KOPT-K1 (cell line): ENCODE results near the gene DSG3.

ENCODE experiments used
- H3K27ac ChIP-seq: fragments of 200-600 bp; sonication (generic); 2 replicates; pipeline ENCODE4 v1.5.1; 2016; ENCODE audit warnings: antibody characterized with exemption, mild to moderate bottlenecking, low read depth, low read length; ENCODE audit not compliant: poor library complexity, severe bottlenecking
- H3K36me3 ChIP-seq: fragments of 200-600 bp; sonication (generic); 2 replicates; pipeline ENCODE4 v1.5.1; 2017; ENCODE audit warnings: antibody characterized with exemption, mild to moderate bottlenecking, low read length, moderate library complexity; ENCODE audit not compliant: insufficient read depth
- H3K9me3 ChIP-seq: fragments of 200-600 bp; sonication (generic); 2 replicates; pipeline ENCODE4 v1.5.1; 2017; ENCODE audit warnings: antibody characterized with exemption, low read length, mild to moderate bottlenecking; ENCODE audit not compliant: insufficient read depth, poor library complexity, severe bottlenecking

DSG3 gene

DNA sequence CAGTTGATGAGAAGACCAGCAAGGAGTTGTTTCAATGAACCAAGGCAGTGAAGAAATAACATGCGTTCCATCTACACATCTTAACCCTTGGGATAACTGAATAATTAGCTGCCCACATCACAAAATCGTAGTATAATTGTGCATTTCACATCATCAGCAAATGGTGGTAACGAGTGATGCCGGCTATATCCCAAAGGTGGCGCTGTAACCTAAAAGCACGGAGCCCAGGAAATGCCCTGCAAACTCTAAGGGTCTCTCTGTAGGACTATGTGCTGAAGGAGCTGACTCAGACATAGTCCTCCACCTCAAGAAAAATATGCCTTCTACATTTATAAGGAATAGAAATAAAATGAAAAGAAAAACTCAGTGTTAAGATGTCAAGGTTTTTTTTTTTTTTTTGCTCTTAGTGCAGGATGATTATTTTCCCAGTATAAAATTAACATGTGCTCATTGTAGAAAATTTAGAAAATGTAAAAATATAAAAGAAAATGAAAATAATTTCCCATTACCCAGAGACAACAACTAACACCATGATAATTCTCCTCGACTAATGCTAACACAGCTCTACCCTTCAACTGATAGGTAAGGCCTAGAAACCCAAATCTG is 23.1 kb upstream of the DSG3 start:
- Histone ChIP-seq H3K27ac (no peak overlapping the region), H3K9me3 (no peaks in the 10 kb centered on the region), H3K36me3 (no peaks in the 10 kb centered on the region)

DNA sequence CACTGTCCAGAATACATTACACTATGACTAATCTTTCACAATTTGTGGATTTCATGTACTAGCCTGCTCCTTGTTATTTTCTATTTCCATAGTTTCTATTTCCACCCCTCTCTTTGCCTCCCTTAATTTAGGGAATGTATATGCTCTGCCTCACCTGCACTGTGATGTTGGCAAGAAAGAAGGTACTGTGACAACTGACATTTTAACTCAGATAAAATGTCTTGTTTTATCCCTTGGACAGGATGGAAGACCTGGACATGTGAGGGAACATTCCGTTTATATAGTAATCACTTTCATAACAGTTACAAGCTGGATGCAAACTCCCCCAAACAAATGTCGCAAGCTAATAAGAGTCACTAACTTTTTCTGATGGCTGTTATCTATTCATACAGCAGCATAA is 21.5 kb upstream of the DSG3 start:
- no peak overlapping the region for H3K27ac ChIP-seq
- H3K36me3 ChIP-seq, result no peaks in the 10 kb centered on the region
- no peaks in the 10 kb centered on the region for H3K9me3 ChIP-seq

DNA sequence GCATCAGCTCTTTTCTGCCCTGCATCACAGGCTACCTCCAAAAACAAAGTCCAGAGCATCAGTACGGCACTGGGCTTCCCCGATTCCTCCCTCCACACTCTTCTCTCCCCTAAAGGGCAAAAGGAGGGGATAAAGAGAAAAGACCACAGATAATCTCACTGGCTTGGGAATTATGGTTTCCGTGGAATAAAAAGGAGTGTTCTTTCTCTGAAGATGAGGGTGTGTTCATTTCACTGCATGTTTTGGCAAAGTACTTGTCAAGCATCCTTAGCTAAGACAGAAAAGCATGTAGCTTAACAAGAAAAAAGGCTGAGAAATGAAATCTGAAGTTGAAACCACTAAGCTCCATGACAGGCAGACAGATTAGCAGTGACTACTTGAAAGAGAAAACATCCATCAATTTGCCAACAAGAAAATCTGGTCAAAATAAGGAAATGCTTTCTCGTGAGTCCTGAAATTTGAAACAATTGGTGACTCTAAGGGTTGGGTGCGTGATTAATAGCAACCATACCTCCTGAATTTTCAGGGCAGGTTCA is 20.6 kb upstream of the DSG3 start:
- H3K27ac ChIP-seq, result no peak overlapping the region
- no peaks in the 10 kb centered on the region for H3K9me3 ChIP-seq
- no peaks in the 10 kb centered on the region for H3K36me3 ChIP-seq

DNA sequence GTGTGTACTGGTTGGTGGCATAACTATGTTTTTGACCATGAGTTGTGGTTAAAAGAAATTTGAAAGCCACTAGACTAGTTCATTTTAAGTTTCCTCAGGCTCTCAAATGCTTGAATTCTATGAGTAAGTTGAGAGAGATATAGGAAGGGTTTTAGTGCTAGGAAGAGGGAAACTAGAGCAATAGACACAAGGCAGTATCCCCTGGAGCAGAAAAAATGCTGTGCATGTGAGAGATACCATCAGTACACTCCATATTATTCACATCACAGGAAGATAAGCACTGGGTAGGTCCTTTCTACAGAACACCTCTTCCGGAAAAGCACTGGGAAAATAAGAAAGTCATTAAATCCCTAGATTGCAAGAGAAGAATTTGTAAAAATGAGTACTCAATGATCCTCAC is 19.3 kb upstream of the DSG3 start:
- Histone ChIP-seq H3K36me3 (no peaks in the 10 kb centered on the region), H3K9me3 (peaks cover 6% of the 10 kb centered on the region), H3K27ac (no peak overlapping the region)

DNA sequence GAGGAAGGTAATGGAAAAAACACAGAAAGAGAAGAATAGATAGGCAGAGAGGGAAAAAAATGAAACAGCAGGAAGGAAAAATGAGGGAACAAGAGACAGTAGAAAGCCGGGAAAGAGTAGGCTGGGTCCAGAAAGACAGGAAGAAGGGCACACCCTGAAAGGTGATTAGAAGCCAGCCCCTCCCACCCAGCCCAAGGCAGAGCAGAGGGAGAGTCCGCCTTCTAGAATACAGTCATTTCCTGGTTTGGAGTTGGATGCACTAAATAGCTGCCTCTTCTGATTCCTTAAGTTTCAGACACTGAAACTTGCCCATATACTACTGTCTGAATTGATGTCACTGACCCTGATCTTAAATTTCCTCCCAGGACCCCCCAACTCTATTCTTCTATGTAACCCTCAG is 17.9 kb upstream of the DSG3 start:
- Histone ChIP-seq H3K9me3 (peaks cover 6% of the 10 kb centered on the region), H3K36me3 (no peaks in the 10 kb centered on the region), H3K27ac (no peak overlapping the region)

DNA sequence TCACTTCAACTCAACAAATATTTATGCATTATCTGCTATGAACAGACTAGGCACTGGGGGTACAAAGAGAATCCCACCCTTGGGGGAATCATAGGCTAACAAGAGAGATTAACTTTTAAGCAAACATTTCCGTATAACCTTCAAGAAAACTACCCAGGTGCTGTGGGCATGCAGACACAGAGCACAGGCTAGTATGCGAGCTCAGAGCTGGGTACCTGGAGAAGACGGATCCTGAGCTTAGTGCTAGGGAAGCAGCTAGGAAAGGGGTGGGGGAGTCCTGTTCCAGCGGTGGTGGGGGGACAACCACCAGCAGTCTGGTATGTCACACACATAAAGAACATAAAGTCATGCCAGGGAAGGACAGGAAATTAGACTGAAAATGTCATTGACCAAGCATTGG is 17.5 kb upstream of the DSG3 start:
- Histone ChIP-seq H3K36me3 (no peaks in the 10 kb centered on the region), H3K27ac (no peak overlapping the region), H3K9me3 (peaks cover 6% of the 10 kb centered on the region)

DNA sequence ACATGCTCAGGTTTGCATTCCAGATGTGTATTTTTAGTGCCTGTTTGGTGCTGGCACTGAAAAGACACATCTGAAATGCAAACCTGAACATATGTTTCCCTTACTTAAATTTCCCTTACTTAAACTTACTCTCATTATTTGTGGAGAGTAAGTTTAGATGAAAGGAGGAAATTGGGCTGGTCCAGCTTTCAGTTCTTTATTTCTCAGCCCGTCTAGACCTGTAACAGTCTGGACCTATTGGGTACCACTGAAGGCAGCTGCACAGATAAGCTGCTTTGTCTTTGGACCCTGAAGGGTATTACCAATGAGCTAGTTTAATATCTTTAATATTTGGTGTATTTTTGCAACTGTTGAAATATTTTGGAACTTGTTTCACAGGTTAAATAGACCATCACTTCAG is 17.0 kb upstream of the DSG3 start:
- Histone ChIP-seq H3K9me3 (peaks cover 6% of the 10 kb centered on the region), H3K27ac (no peak overlapping the region), H3K36me3 (no peaks in the 10 kb centered on the region)

DNA sequence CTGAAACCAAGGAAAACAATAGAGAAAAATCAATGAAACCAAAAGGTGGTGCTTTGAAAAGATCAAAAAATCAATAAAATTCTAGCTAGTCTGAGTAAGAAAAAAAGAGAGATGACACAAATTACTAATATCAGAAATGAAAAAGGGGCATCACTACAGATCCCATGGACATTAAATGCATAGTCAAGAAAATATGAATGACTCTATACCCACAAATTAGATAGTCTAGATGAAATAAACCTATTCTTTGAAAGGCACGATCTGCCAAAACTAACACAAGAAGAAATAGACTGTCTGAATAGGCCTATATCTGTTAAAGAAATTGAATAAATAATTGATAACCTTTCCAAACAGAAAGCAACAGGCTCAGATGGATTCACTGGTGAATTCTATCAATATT is 15.2 kb upstream of the DSG3 start:
- Histone ChIP-seq H3K9me3 (peaks cover 6% of the 10 kb centered on the region), H3K36me3 (no peaks in the 10 kb centered on the region), H3K27ac (no peak overlapping the region)

DNA sequence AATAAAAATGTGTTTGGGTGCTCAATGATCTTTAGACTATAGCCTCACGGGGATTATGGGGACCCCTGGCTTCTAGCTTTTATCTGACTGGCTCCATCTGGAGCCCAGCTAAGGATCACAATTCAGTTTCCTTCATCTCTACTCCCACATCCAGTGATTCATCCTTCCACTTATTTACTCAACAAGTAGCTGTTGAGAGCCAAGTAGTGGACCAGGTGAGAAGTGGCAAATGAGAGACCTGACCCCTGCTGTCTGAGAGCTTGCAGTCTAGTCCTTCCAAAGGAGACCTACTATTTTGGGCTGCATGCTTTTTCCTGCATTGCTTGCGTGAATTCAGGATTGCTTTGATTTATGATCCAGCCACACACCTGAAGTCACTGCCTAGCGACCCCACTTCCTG is 10.7 kb upstream of the DSG3 start:
- Histone ChIP-seq H3K27ac (no peak overlapping the region), H3K9me3 (peaks cover 6% of the 10 kb centered on the region), H3K36me3 (no peaks in the 10 kb centered on the region)

DNA sequence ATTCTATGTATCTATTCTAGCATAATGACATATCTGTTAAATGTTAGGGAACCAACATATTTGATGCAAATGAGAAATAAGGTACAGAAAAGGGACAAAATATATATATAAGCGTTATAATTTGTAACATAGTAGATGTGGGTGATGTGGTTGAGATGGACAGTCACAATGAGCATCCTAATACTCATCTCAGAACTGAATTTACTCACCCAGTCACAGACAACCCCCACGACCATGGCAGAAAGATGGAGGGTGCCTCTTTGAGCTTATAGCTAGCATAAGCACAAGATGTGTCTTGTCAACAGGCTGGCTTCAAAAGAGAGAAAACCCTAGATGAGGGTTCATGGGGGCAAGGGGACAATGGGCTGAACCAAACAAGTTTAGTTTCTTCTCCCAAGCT is 9.1 kb upstream of the DSG3 start:
- H3K9me3 ChIP-seq, result no peaks in the 10 kb centered on the region
- no peak overlapping the region for H3K27ac ChIP-seq
- H3K36me3 ChIP-seq, result no peaks in the 10 kb centered on the region

DNA sequence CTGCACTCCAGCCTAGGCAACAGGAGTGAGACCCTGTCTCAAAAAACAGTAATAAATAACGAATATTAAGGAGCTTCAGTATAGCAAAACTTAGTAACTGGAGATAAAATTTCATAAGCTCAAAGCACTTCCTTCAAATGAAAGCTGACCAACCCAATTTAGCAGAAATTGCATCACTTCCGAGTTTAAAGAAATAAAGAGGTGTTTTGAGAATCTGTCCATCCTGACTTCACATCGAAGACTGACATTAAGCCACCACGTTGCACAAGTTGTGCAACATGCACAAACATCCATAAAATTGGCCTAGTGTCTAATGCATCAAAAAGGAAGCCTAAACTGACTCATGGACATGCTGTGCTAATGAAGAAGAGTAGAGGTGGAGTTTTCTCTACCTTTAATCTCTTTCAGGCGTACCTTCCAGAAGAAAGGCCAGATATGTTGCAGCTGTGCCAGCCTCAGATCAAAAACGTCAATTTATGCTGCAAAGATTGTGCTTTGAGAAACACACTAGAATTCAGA is 7.7 kb upstream of the DSG3 start:
- Histone ChIP-seq H3K36me3 (no peaks in the 10 kb centered on the region), H3K9me3 (no peaks in the 10 kb centered on the region), H3K27ac (no peak overlapping the region)

DNA sequence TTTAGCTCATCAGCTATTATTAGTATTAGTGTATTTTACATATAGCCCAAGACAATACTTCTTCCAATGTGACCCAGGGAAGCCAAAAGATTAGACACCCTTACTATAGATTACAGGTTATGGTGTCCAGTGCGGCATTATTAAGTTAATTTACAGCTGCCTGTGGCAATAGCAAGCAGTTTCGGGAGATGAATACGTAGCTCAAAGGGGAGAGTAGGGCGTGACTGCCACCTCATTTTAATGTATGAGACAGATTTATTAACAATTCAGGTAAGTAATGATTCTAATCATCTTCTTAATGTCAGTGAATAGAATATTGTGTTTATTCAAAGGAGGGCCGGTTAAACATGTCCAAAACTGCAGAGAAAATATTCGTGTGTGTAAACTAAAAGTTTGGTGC is 6.8 kb upstream of the DSG3 start:
- H3K27ac ChIP-seq, result no peak overlapping the region
- no peaks in the 10 kb centered on the region for H3K9me3 ChIP-seq
- H3K36me3 ChIP-seq, result no peaks in the 10 kb centered on the region

DNA sequence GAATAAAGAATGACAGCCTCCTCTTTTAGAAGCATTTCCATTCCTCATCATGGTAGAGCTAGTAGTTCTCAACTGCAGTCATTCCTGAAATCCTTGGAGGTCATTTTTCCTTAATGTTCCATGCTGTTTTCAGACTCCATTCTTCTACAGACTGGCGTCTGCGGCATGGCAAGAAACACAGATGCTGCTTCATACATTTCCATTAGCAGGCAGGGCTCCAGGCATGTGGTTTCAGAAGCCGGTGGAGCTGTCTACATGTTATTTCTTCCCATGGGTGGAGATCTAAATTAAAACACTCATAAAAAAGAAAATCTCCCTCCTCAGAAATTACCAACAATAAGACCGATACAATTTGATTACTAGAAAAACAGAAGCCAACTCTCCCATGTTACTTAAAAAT is 6.0 kb upstream of the DSG3 start:
- H3K9me3 ChIP-seq, result no peaks in the 10 kb centered on the region
- no peak overlapping the region for H3K27ac ChIP-seq
- no peaks in the 10 kb centered on the region for H3K36me3 ChIP-seq

DNA sequence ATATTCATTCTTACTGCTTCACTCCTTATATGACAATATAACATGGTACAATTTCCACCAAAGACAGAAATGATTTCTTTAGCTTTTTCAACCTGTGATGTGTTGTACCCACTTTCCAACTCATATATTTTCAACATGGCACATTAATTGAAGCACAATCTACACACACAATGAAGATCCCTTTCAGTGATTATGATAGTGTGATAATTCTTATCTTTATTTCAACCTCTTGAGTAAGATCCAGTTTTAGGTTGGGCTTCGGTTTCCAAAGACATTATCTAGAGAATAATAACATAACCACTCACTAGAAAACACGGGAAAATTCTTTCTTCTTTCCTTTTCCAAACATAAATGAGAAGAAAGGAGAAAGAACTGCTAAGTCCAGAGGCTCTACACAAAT is 3.4 kb upstream of the DSG3 start:
- no peaks in the 10 kb centered on the region for H3K9me3 ChIP-seq
- H3K36me3 ChIP-seq, result no peaks in the 10 kb centered on the region
- no peak overlapping the region for H3K27ac ChIP-seq

DNA sequence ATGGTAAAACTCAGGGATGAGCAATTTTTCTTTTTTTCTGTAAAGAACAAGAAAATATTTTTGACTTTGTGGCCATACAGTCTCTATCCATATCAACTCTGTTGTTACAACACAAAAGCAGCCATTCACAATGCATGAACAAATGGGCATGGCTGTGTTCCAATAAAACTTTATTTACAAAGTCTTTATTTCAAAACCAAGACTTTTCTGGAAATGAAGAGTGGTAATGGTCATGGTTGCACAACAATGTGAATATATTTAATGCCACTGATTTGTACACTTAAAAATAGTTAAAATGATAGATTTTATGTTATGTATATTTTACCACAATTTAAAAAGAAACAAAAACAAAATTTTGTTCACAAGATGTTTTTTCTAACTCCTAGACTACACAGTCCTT is 1.6 kb upstream of the DSG3 start:
- Histone ChIP-seq H3K36me3 (no peaks in the 10 kb centered on the region), H3K9me3 (no peaks in the 10 kb centered on the region), H3K27ac (no peak overlapping the region)

DNA sequence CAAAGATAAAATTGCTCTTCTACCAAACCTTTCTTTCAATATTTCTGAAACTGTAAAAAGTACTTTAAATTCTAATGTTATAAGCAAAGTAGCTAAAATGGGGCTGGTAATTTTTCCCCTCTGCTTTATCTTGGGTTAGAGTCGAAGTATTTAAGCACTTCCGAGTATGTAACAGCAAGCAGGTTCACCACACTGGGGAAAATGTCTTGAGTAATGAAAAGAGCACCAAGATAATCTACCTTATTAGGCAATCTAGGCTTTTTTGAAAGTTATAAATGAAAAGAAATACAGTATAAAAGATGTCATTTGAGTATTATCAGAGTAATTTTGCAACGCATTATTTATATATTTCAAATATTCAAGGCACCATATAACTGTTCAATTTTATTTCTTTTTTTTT is 687 bp upstream of the DSG3 start:
- no peaks in the 10 kb centered on the region for H3K36me3 ChIP-seq
- no peak overlapping the region for H3K27ac ChIP-seq
- no peaks in the 10 kb centered on the region for H3K9me3 ChIP-seq
